ENCODE results near the gene PLA2G4B. TPM values are rescaled to one million over a fixed set of nuclear protein-coding genes. Genes with fewer than 3 reads are reported as not detected.

PLA2G4B gene
- total RNA-seq, 3 donors from 2014 or later, result 3.2 to 11.0 (median 10.2) TPM

DNA sequence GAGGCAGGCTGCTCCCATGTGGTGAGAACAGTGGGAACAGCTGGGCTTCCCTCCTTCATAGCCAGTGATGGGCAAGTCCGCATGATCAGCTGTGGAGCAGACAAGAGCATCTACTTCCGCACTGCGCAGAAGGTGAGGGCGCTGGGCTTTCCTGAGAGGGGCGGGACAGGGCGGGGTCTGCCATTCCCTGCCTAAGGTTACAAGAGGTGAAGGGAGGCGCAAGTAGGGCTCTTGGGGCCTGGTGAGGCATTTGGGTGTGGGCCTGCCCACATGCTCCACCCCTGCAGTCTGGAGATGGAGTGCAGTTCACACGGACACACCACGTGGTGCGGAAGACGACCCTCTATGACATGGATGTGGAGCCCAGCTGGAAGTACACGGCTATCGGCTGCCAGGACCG lies 21.3 kb upstream of the PLA2G4B start:
- H3K36me3 ChIP-seq, result peaks cover 12% of the 10 kb centered on the region
- no peak overlapping the region for H3K4me3 ChIP-seq
- no peak for DNase-seq (ENCODE audit: low spot score in 2 of 2)
- H3K4me1 ChIP-seq, result no peaks in the 10 kb centered on the region
- TF ChIP-seq POLR2AphosphoS5 (IDR thresholded peaks at IDR 0.05), result no peak
- TF ChIP-seq, protein P1, sequence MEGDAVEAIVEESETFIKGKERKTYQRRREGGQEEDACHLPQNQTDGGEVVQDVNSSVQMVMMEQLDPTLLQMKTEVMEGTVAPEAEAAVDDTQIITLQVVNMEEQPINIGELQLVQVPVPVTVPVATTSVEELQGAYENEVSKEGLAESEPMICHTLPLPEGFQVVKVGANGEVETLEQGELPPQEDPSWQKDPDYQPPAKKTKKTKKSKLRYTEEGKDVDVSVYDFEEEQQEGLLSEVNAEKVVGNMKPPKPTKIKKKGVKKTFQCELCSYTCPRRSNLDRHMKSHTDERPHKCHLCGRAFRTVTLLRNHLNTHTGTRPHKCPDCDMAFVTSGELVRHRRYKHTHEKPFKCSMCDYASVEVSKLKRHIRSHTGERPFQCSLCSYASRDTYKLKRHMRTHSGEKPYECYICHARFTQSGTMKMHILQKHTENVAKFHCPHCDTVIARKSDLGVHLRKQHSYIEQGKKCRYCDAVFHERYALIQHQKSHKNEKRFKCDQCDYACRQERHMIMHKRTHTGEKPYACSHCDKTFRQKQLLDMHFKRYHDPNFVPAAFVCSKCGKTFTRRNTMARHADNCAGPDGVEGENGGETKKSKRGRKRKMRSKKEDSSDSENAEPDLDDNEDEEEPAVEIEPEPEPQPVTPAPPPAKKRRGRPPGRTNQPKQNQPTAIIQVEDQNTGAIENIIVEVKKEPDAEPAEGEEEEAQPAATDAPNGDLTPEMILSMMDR (IDR thresholded peaks at IDR 0.05), result no peak
- TF ChIP-seq POLR2A (IDR thresholded peaks at IDR 0.05), result no peak
- H3K9me3 ChIP-seq, result no peaks in the 10 kb centered on the region
- H3K27me3 ChIP-seq, result no peaks in the 10 kb centered on the region
- H3K27ac ChIP-seq, result no peak overlapping the region
- intact Hi-C loops (cut with DNase I; ENCODE audit: low total_unique reads), result loop anchor here (5.0 kb wide), 1 partner anchor 45 kb away; the partner anchor contains the start of gene MAPKBP1

DNA sequence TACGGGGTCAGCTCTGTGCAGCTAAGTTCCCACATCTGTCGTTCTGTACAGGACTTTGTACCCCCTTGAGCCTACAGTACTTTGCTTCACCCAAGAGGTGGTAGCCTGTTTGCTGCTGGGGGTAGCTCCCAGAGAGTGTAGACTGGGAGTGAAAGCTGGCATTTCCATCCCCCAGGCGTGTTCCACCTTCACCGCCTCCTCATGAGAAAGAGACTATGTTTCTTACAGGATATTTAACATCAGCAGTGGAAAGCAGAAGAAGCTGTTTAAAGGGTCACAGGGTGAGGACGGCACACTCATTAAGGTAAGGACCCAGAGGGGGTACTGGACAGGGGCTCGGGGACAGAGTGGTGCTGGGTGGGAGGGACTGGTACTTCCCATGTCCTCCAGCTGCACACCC lies 20.9 kb upstream of the PLA2G4B start:
- H3K4me3 ChIP-seq, result no peak overlapping the region
- intact Hi-C loops (cut with DNase I; ENCODE audit: low total_unique reads), result loop anchor here (5.0 kb wide), 1 partner anchor 45 kb away; the partner anchor contains the start of gene MAPKBP1
- peaks cover 12% of the 10 kb centered on the region for H3K36me3 ChIP-seq
- no peaks in the 10 kb centered on the region for H3K4me1 ChIP-seq
- no peaks in the 10 kb centered on the region for H3K27me3 ChIP-seq
- TF ChIP-seq POLR2A (IDR thresholded peaks at IDR 0.05) (no peak), POLR2AphosphoS5 (IDR thresholded peaks at IDR 0.05) (no peak)
- no peaks in the 10 kb centered on the region for H3K9me3 ChIP-seq
- no peak overlapping the region for H3K27ac ChIP-seq
- DNase-seq (ENCODE audit: low spot score in 2 of 2), result no peak

DNA sequence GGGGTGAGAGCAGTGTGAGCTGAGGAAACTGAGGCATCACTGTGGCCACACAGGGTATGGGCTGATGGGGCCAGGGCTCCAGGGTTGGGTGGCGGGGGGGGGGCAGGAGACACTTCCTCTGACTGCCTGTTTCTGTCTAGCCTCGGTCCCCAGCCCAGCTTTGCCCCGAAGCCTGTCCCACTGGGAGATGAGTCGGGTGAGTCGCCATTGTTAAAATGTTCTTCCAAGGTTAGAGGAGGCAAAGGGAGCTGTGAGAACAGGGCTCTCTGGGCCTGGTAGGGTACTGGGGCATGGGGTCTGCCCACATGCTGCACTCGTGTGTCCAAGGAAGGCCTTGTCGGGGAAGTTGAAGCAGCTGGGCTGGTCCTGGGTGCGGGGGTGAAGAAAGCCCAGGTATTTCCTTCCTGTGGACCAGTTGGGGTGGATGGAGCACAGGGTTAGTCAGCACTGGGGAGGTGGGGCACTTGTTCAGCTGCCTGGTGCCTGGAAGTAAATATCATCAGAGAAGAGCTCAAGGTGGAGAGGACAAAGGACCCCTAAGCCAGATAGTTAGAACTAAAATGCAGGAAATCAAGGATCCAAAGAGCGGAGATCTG lies 19.1 kb upstream of the PLA2G4B start:
- Histone ChIP-seq H3K27ac (no peak overlapping the region), H3K4me1 (no peaks in the 10 kb centered on the region), H3K27me3 (no peaks in the 10 kb centered on the region), H3K36me3 (no peaks in the 10 kb centered on the region), H3K9me3 (no peaks in the 10 kb centered on the region), H3K4me3 (no peak overlapping the region)
- no peak for DNase-seq (ENCODE audit: low spot score in 2 of 2)
- intact Hi-C loops (cut with DNase I; ENCODE audit: low total_unique reads), result loop anchor here (5.0 kb wide), 1 partner anchor 47 kb away; the partner anchor contains the start of gene MAPKBP1
- TF ChIP-seq POLR2A (IDR thresholded peaks at IDR 0.05) (no peak), POLR2AphosphoS5 (IDR thresholded peaks at IDR 0.05) (no peak)
- TF ChIP-seq, protein P1 (IDR thresholded peaks at IDR 0.05), result no peak

DNA sequence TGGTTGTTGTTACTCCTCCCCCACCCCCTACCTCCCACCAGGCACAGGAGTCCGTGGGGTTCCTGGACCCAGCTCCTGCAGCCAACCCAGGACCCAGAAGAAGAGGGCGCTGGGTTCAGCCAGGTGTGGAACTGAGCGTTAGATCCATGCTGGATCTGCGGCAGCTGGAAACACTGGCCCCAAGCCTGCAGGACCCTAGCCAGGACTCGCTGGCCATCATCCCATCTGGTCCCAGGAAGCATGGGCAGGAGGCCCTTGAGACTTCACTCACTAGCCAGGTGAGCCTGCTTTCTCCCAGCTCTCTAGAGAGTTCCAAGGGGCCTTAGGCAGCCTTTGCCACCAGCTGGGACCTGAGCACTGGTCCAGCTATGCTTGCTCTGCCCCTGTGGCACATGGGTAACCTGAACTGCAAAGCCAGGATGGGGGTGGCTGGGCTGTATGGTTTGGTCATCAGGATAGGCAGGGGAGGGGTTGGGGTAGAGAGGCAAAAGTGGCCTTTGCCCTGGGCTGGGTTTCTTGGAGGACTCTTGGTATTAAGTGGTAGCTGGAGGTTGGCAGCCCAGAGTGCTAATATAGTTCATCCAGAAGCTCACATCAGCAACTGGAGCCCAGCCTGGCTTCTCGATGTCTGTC lies 17.7 kb upstream of the PLA2G4B start:
- DNase-seq (ENCODE audit: low spot score in 2 of 2), result peak in 1 of 2 donors; percentile 71
- intact Hi-C loops (cut with DNase I; ENCODE audit: low total_unique reads), result no loop called here
- H3K36me3 ChIP-seq, result no peaks in the 10 kb centered on the region

DNA sequence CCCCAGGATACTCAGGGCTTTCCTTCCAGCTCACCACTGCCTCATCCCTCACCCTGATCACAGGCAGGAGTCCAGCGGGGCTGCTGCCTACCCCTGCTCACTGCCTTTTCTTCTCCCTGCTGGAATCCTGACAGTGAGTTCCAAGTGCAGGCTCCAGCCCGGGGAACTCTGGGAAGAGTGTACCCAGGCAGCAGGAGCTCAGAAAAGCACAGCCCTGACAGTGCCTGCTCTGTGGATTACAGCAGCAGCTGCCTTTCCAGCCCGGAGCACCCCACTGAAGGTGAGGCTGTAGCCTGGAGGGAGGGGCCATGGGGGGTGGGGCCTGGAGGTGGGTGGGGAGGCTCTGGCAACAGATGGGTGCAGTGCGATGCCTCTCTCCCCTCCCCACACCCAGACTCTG lies 16.8 kb upstream of the PLA2G4B start:
- no peaks in the 10 kb centered on the region for H3K36me3 ChIP-seq
- intact Hi-C loops (cut with DNase I; ENCODE audit: low total_unique reads), result no loop called here
- no peaks in the 10 kb centered on the region for H3K9me3 ChIP-seq
- H3K27me3 ChIP-seq, result no peaks in the 10 kb centered on the region
- DNase-seq (ENCODE audit: low spot score in 2 of 2), result no peak
- H3K4me1 ChIP-seq, result no peaks in the 10 kb centered on the region
- no peak overlapping the region for H3K27ac ChIP-seq
- TF ChIP-seq, protein P1 (IDR thresholded peaks at IDR 0.05), result no peak
- TF ChIP-seq POLR2AphosphoS5 (IDR thresholded peaks at IDR 0.05), result no peak
- TF ChIP-seq POLR2A (IDR thresholded peaks at IDR 0.05), result no peak
- H3K4me3 ChIP-seq, result no peak overlapping the region

More for the DNA sequence above, 17.7 kb upstream of the PLA2G4B start:
- Histone ChIP-seq H3K4me1 (no peaks in the 10 kb centered on the region), H3K27me3 (no peaks in the 10 kb centered on the region), H3K9me3 (no peaks in the 10 kb centered on the region), H3K27ac (no peak overlapping the region), H3K4me3 (no peak overlapping the region)
- TF ChIP-seq POLR2AphosphoS5 (IDR thresholded peaks at IDR 0.05), result no peak
- TF ChIP-seq, protein P1 (IDR thresholded peaks at IDR 0.05), result no peak
- TF ChIP-seq POLR2A (IDR thresholded peaks at IDR 0.05), result no peak

Data from breast epithelium (tissue), 4 donors.